CD4-positive, alpha-beta T cell treated with Interleukin-4 for 4 hours (primary cell): ENCODE results near the gene HSPA4.
"Not testable (repeated sequence)": the region's sequence is repeated elsewhere in the genome, so short reads cannot be mapped to it uniquely, and the experiment has no call there.

Source experiments
- DNase-seq: peaks from one replicate; pipeline ENCODE4 v3.0.0-alpha.2; 2020

Gene HSPA4

DNA sequence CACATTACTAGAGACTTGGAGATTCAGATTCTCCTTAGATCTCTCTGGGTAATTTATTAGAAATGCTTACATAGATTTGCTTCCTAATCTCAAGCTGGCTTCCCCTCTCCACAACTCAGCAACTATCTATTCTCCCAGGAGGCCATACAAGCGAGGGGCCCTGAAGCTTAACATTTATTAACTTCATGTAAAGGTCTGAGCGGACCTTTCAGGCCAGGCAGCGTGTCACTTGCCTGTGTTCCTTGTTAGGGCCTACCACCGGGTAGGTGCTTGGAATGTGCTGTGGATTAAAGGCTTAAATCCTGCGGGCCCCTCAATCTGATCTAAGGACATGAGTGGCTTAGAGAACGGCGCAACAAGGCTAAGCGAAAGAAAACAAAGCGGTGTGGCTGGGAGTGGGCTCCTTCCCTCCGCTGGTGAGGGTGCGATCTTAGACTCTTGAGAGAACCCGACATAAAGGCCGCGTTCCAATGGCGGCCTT lies 712 bp upstream of the HSPA4 start:
- no peak for DNase-seq

DNA sequence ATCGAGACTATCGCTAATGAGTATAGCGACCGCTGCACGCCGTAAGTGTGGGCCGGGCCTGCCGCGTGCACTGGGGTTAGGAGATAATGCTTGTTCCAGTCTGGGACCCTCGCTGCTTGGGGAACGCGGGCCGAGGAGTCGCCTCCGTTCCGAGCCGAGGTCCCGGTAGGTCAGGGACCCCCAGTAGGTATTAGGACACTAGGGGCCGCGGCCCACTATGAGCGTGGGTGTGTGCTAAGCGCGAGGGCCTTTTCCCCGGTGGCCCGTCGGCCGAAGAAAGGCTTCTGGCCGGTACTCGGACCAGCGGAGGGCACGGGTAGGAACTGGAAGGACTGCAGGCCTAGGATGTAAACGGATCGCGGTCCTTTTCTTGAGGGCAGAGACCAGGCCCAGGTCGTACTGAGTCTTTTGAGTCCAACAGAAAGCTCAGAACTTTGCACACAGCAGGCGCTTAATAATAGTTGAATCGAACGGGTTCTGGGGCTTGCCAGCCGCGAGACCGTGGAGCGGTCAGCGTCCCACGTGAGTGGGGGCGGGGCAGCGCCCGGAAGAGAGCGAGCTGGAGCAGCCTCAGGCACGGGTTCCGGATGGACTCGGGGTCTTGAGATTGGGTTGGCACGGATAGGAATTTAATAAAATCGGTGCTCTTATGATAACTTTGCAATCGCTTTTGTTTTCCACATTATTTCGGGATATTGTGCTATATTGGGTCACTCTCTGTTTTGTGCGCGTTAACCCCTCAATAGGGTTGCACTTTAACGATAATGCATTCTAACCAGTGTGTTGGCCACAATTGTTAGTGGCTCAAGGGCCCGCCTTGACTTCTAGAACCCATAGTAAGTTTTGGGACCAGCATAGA lies 733 bp downstream of the HSPA4 start:
- DNase-seq = peak; percentile 34

DNA sequence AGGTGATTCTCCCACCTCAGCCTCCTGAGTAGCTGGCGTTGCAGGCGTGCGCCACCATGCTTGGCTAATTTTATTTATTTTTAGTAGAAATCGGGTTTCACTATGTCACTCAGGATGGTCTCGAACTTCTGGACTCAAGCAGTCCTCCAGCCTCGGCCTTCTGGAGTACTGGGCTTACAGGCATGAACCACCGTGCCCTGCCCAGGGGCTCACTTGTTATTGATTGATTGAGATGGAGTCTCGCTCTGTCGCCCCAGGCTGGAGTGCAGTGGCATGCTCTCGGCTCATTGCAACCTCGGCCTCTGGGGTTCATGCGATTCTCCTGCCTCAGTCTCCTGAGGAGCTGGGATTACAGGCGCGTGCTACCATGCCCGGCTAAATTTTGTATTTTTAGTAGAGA lies 1.6 kb downstream of the HSPA4 start:
- DNase-seq = no peak

DNA sequence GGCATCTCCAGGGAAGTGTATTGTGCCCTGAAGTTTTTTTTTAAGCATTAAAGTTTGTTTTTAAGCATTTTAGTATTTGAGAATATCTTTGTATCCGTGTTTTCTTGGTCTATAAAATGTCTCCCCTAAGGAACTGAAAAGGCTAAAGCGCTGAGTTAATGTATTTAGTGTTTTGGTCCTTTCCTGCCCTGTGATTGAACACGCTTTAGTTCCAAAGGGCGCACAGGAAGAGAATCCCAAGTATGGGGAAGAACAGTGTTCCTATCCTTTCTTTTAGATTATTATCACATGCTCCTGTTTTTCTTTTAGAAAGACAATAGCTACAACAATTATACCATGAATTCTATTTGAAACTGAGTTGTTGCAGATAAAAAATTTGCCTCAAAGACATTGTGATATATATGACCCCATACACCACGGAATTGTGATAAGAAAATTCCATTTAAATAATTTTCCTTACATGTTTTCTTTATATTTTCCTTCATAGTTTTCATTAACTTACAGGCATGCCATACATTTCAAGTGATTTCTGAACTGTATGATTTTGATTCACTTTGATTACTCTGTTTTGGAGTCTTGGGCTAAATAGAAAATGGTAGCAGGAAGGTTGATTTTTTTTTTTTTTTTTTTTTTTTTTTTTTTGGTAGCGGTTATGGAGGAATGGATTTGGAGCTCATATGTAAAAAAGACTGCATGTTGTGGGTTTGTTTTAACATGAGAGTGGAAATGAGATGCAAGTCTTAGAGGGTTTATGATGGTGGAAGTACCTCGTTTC lies 3.1 kb downstream of the HSPA4 start:
- no peak for DNase-seq

DNA sequence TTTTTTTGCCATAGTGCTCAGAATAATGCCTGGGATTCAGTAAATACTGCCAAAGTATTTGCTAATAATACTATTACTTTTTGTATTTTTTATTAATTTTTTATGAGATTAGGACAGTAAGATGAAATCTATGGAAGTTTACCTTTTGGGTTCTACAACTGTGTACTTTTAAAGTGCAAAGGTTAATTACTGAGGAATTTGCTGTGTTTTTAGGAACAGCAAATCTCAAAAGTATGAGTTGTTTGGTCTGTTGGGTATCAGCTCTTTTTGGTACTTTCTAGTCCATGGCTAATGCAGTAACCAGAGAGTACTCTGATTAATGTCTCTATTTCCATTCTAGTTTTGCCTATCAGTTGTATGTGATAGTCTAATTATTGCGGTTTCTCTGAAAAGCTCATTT lies 5.1 kb downstream of the HSPA4 start:
- no peak for DNase-seq

DNA sequence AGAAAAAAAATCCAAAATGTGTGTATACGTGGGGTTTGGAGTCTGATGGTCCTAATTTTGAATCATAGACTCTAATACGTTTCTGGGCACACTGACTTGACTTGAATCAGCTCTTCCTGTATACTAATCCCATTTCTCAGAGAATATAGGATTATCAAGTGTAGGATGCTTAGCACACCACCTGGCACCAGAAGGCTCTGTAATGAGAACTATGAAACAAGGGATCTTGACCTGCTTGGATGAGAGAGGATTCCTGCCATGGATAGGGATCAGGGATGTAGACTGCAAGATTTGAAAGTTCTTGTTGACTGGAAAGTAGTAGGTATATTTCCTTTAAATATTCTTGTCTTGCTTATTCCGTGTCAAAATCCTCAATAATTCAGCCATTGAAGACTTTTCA lies 7.8 kb downstream of the HSPA4 start:
- DNase-seq = no peak

DNA sequence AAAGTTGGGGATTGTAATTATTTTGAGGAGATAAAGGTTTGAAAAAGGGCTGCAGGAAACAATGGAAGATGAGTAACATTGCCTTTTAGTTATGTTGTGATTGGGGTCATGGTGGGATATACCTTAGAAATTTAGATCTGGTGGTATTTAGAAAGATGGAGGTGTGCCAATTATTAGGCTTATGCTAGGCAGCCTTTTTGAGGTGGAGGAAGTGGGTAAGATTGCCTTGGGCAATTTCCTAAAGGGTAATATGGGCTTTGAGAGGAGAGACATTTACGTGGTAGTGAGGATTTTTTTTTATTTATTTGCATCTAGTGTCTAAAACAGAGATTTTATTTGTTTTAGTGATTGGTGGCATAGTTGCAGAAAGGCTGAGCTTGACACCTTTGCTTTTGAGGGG lies 10.5 kb downstream of the HSPA4 start:
- no peak for DNase-seq

DNA sequence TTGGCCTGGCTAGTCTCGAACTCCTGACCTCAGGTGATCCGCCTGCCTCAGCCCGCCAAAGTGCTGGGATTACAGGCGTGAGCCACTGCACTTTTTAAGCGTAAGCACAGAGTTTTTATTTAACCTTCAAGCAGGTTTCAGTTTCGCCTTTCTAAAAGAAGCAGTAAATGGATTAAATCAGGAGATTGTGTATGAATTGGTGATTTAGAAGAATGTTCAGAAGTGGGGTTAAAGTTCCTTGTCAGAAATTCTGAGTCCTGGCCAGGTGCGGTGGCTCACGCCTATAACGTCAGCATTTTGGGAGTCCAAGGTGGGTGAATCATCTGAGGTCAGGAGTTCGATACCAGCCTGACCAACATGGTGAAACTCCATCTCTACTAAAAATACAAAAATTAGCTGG lies 12.2 kb downstream of the HSPA4 start:
- no peak for DNase-seq

DNA sequence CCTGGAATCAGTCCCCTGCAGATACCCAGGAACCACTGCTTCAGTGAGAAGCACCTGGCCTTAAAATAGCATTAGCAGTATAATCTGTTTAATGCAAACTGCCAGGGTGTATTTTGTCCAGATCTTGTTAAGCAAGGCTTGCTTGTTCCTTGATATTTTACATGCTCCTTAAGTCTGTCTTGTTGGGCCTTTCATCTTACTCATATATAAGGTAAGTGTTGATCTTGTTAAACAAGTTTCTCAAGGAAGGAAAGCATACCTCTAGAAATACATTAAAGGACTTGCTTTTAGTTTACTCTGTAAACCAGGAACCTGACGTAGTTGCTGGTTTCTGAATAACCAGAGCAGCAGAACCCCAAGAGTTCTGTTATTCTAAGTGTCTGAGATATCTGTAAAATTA lies 13.7 kb downstream of the HSPA4 start:
- DNase-seq = no peak

DNA sequence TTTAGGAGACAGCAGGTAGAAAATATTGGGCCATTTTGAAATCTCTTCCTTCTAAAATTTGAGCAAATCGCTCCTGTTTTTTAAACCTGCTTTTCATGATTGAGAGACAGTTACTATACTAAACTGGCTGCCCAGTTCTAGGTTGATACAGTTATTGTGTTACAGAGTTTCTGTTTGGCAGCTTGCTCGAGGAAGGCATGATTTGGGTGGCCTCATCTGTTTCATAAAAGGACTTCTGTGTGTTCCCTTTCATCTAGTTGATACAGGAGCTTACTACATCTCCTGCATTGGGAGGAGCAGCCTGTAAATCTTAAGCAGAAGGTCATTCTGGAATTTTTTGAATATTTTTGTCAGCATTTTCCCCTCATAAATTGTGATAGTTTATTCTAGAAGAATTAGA lies 14.2 kb downstream of the HSPA4 start:
- no peak for DNase-seq

DNA sequence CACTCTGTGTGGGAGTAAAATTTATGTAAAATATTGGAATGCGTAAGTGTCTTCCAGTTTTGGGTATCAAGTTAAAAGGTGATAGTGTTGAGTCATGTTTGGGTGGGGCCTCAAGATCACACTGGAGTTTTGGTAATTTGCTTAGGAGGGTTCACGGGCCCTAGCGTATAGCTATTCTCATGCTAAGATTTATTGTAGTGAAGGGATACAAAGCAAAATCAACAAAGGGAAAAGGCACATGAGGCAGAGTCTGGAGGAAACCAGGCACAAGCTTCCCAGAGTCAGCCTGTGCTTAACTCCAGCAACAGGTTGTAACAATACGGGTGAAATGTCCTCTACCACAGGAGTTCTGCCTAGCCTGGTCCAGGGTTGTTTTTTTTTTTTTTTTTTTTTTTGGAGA lies 20.2 kb downstream of the HSPA4 start:
- DNase-seq = no peak

DNA sequence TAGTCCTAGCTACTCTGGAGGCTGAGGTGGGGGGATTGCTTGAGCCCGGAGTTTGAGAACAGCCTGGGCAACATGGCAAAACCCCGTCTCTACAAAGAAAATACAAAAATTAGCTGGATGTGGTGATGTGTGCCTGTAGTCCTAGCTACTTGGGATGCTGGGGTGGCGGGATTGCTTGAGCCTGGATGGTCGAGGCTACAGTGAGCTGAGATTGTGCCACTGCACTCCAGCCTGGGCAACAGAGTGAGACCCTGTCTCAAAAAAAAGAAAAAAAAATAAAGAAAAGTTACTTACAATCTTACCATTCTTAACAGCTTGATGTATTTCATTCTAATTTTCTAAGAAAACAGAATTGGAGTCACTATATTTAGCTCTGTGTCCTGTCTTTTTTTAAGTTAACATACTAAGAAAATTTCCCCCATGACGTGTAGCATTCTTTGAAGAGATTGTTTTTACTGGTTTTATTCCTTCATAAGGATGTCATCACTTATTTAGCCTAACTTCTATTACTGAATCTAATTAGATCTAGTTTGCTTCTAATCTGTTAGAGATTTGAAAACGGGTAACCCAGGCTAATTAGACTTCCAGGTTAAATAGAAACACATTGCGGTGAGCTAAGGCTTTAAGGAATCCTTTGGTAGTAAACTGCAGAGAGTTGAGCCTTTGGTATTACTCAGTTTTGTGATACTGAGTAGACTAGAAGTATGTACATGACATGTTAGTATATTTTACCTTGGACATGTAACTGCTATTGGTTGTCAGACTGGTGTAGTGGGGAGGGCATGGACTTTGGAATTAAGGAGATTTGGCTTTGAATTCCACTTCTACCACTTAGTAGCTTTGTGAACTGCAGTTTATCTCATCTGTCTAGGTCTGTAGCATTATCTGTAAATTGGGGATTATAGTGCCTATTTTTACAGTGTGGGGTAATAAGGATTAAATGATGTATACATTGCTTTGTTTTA lies 24.0 kb downstream of the HSPA4 start:
- DNase-seq = no peak

DNA sequence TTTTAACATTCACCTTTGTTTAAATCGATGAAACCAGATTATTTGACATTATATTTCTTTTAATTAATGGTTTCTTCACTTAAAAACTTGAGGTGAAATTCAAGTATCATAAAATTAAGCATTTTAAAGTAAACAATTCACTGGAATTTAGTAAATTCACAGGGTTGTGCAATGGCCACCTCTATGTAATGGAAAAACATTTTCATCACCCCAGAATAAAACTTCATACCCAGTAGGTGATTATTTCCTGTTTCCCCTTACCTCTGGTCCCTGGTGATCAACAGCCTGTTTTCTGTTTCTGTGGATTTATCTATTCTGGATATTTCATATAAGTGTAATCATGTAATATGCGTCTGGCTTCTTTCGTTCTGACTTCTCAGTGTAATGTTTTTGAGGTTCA lies 27.2 kb downstream of the HSPA4 start:
- DNase-seq = no peak

DNA sequence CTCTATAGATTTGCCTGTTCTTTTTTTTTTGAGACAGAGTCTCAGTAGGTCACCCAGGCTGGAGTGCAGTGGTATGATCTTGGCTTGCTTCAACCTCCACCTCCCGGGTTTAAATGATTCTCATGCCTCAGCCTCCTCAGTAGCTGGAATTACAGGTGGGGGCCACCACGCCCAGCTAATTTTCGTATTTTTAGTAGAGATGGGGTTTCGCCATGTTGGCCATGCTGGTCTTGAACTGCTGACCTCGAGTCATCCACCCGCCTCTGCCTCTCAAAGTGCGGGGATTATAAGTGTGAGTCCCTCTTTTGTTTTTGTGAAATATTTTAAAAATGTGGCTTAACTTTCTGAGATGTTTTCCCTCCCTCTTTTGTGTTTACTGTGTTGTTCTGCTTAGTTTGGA lies 29.2 kb downstream of the HSPA4 start:
- no peak for DNase-seq

DNA sequence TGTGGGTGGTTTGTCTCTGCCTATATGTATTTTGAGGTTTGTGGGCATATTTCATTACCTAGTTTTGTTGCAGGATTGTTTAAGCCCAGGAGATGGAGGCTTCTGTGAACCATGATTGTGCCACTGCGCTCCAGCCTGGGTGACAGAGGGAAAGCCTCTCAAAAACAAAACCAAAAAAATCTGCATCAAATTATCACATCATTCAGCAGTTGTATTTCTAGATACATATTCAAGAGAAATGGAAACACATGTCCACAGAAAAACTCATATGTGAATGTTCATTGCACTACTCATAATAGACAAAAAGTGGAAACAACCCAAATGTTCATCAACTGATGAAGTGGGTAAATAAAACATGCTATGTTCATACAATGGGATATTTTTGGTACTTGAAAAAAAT lies 29.9 kb downstream of the HSPA4 start:
- DNase-seq = no peak

DNA sequence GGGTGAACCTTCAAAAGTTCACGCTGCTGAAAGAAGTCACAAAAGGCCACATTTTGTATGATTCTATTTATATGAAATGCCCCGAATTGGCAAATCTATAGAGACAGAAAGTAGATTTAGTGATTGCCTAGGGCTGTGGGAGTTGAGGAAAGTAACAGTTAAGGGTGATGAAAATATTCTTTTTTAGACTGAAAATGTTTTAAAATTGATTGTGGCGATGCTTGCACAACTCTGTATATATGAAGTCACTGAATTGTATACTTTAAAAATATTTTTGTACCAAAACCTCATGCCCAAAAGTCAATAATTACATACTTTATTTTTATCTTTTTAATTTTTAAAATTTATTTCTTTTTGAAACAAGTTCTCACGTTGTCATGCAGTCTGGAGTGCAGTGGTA lies 30.3 kb downstream of the HSPA4 start:
- no peak for DNase-seq

DNA sequence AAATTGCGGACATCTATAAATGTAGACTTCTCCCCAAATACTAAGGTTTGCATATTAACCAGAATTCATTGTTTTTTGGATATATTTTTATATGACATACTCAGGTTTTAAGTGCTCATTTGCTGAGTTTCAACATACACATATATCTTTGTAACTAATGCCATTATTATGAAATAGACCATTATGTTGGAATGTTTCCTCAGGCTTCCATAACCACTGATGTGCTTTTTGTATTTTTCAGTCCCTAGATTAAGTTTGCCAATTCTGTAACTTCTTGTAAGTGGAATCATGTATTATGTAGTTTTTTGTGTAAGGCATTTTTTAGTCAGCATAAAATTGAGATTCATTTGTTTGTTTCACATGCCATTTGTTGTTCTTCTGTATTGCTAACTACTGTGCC lies 32.1 kb downstream of the HSPA4 start:
- no peak for DNase-seq

DNA sequence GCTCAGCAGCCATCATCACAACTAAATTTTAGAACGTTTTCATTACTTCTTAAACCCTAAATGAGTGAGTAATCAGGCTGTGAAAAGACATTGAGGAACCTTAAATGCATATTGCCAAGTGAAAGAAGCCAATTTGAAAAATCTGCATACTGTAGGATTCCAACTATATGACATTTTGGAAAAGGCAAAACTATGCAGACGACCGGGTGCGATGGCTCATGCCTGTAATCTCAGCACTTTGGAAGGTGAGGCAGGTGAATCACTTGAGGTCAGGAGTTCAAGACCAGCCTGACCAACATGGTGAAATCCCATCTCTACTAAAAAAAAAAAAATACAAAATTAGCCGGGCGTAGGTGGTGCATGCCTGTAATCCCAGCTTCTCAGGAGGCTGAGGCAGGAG lies 33.4 kb downstream of the HSPA4 start:
- DNase-seq = not testable (repeated sequence)

DNA sequence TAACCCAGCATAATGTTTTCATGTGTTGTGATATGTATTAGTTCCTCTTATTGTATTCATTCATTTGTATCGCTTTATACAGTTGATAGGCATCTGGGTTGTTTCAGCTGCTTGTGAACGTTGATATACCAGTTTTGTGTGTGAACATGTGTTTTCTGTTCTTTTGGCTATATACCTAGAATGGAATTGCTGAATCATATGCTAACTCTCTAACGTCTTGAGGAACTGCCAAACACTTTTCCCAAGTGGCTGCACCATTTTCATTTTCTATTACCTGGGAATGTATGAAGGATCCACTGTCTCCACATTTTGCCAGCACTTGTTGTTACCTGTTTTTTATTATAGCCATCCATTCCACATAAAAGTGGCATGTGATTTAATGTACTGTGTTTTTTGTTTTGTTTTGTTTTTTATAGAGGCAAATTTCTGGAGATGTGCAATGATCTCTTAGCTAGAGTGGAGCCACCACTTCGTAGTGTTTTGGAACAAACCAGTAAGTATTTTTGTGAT lies 34.6 kb downstream of the HSPA4 start:
- DNase-seq = no peak

DNA sequence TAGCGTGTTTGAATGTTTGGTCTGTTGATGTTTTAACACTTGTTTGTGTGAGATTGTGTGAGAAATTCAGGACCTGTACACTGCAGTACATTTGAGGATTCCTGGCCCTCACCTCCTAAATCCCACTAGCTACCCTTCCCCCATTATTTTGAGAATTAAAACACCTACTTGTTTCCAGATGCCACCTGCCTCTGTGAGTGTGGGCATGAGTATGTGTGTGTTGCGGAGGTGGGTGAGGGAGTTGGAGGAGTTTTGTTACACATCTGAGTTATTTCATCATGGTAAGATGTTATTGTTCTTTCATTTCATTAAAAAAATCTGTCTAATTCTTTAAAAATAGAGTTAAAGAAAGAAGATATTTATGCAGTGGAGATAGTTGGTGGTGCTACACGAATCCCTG lies 36.3 kb downstream of the HSPA4 start:
- DNase-seq = no peak

DNA sequence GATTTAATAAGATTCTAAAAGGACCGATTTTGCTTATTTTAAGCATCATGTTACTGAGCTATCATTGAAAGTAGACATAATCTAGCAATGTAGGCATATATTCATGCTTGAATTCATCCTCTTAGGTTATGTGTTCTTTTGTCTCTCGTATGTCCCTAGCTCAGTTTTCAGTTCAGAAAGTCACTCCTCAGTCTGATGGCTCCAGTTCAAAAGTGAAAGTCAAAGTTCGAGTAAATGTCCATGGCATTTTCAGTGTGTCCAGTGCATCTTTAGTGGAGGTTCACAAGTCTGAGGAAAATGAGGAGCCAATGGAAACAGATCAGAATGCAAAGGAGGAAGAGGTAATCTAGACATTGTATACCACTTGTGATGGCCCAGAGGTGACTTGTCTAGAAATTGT lies 39.2 kb downstream of the HSPA4 start:
- no peak for DNase-seq

DNA sequence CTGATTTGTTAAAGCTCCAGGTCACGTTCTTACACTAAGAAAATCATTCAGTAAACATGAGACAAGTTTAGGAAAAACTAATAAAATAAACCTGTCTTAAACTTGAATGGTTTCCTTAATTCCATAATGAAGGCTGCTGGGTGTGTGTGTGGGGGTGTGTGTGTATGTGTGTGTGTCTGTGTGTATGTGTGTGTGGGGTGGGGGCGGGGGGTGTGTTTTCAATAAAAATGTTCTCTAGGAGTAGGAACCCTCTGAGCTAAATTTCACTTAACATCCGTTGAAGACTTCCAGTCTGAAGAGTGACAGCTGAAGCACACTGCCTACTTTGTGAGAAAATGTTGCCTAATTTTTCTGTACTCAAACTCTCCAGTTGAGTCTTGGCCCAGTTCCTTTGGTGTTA lies 54.5 kb downstream of the HSPA4 start:
- no peak for DNase-seq
